ENCODE results near the gene GGCX.
"Not testable (repeated sequence)": the region's sequence is repeated elsewhere in the genome, so short reads cannot be mapped to it uniquely, and the experiment has no call there.

The GGCX gene

GRCh38 chr2:85594715-85595300 is 33.5 kb upstream of the GGCX start:
- H3K4me1 ChIP-seq (ENCODE audit: control insufficient read depth in 5 of 5, insufficient read depth in 5 of 5, low read length in 5 of 5), result peaks cover 7 to 61% (median 56%) of the 10 kb centered on the region in 5 donors
- H3K27ac ChIP-seq (ENCODE audit: low read depth, low read length), result peak overlapping the region; percentile 93
- H3K9me3 ChIP-seq (ENCODE audit: control insufficient read depth in 5 of 5, low read length in 5 of 5), result no peaks in the 10 kb centered on the region
- no peaks in the 10 kb centered on the region for H3K27me3 ChIP-seq (ENCODE audit: control insufficient read depth in 5 of 5, insufficient read depth in 4 of 5, low read length in 5 of 5)
- H3K36me3 ChIP-seq (ENCODE audit: control insufficient read depth in 5 of 5, insufficient read depth in 5 of 5, low read length in 5 of 5), result peaks cover 0 to 35% (median 28%) of the 10 kb centered on the region in 5 donors
- H3K9ac ChIP-seq (ENCODE audit: low read length in 5 of 5), result peak overlapping the region; percentile 64 to 88 (median 87)
- H3K4me3 ChIP-seq (ENCODE audit: low read depth in 1 of 5, low read length in 5 of 5), result peak overlapping the region; percentile 76 to 94 (median 86)

- H3K4me1 ChIP-seq (ENCODE audit: control insufficient read depth in 5 of 5, insufficient read depth in 5 of 5, low read length in 5 of 5), result peaks cover 13 to 77% (median 73%) of the 10 kb centered on the region in 5 donors
- H3K4me3 ChIP-seq (ENCODE audit: low read depth in 1 of 5, low read length in 5 of 5), result no peak overlapping the region
- H3K36me3 ChIP-seq (ENCODE audit: control insufficient read depth in 5 of 5, insufficient read depth in 5 of 5, low read length in 5 of 5), result peaks cover 0 to 18% (median 11%) of the 10 kb centered on the region in 5 donors
- no peak overlapping the region for H3K9ac ChIP-seq (ENCODE audit: low read length in 5 of 5)
- no peak overlapping the region for H3K27ac ChIP-seq (ENCODE audit: low read depth, low read length)
- H3K27me3 ChIP-seq (ENCODE audit: control insufficient read depth in 5 of 5, insufficient read depth in 4 of 5, low read length in 5 of 5), result no peaks in the 10 kb centered on the region
- H3K9me3 ChIP-seq (ENCODE audit: control insufficient read depth in 5 of 5, low read length in 5 of 5), result no peaks in the 10 kb centered on the region
Observed at GRCh38 chr2:85593023-85593422, 31.7 kb upstream of the GGCX start.

GRCh38 chr2:85592299-85592698 is 31.0 kb upstream of the GGCX start:
- not testable (repeated sequence) for H3K9me3 ChIP-seq (ENCODE audit: control insufficient read depth in 5 of 5, low read length in 5 of 5); H3K4me3 ChIP-seq (ENCODE audit: low read depth in 1 of 5, low read length in 5 of 5); H3K27me3 ChIP-seq (ENCODE audit: control insufficient read depth in 5 of 5, insufficient read depth in 4 of 5, low read length in 5 of 5); H3K9ac ChIP-seq (ENCODE audit: low read length in 5 of 5)
- peaks cover 15 to 84% (median 80%) of the 10 kb centered on the region in 5 donors for H3K4me1 ChIP-seq (ENCODE audit: control insufficient read depth in 5 of 5, insufficient read depth in 5 of 5, low read length in 5 of 5)
- peaks cover 0 to 13% (median 6%) of the 10 kb centered on the region in 5 donors for H3K36me3 ChIP-seq (ENCODE audit: control insufficient read depth in 5 of 5, insufficient read depth in 5 of 5, low read length in 5 of 5)
- H3K27ac ChIP-seq (ENCODE audit: low read depth, low read length), result peak overlapping the region; percentile 92

GRCh38 chr2:85591563-85591962 is 30.3 kb upstream of the GGCX start:
- Histone ChIP-seq H3K36me3 (ENCODE audit: control insufficient read depth in 5 of 5, insufficient read depth in 5 of 5, low read length in 5 of 5) (peaks cover 0 to 6% (median 0%) of the 10 kb centered on the region in 5 donors), H3K4me1 (ENCODE audit: control insufficient read depth in 5 of 5, insufficient read depth in 5 of 5, low read length in 5 of 5) (peaks cover 15 to 84% (median 73%) of the 10 kb centered on the region in 5 donors), H3K9me3 (ENCODE audit: control insufficient read depth in 5 of 5, low read length in 5 of 5) (no peaks in the 10 kb centered on the region), H3K27me3 (ENCODE audit: control insufficient read depth in 5 of 5, insufficient read depth in 4 of 5, low read length in 5 of 5) (no peaks in the 10 kb centered on the region), H3K9ac (ENCODE audit: low read length in 5 of 5) (peak overlapping the region in 1 of 5 donors; percentile 42), H3K27ac (ENCODE audit: low read depth, low read length) (peak overlapping the region; percentile 92), H3K4me3 (ENCODE audit: low read depth in 1 of 5, low read length in 5 of 5) (peak overlapping the region in 1 of 5 donors; percentile 22)

GRCh38 chr2:85590950-85591349 is 29.7 kb upstream of the GGCX start:
- Histone ChIP-seq H3K4me1 (ENCODE audit: control insufficient read depth in 5 of 5, insufficient read depth in 5 of 5, low read length in 5 of 5) (peaks cover 13 to 84% (median 68%) of the 10 kb centered on the region in 5 donors), H3K9ac (ENCODE audit: low read length in 5 of 5) (peak overlapping the region in 3 of 5 donors; percentile 14 to 63 (median 42)), H3K9me3 (ENCODE audit: control insufficient read depth in 5 of 5, low read length in 5 of 5) (no peaks in the 10 kb centered on the region), H3K27ac (ENCODE audit: low read depth, low read length) (peak overlapping the region; percentile 92), H3K36me3 (ENCODE audit: control insufficient read depth in 5 of 5, insufficient read depth in 5 of 5, low read length in 5 of 5) (peaks cover 0 to 6% (median 0%) of the 10 kb centered on the region in 5 donors), H3K27me3 (ENCODE audit: control insufficient read depth in 5 of 5, insufficient read depth in 4 of 5, low read length in 5 of 5) (no peaks in the 10 kb centered on the region), H3K4me3 (ENCODE audit: low read depth in 1 of 5, low read length in 5 of 5) (peak overlapping the region in 2 of 5 donors; percentile 7 to 22)

- Histone ChIP-seq H3K9ac (ENCODE audit: low read length in 5 of 5) (peak overlapping the region in 1 of 5 donors; percentile 63), H3K4me3 (ENCODE audit: low read depth in 1 of 5, low read length in 5 of 5) (peak overlapping the region in 2 of 5 donors; percentile 7 to 24), H3K4me1 (ENCODE audit: control insufficient read depth in 5 of 5, insufficient read depth in 5 of 5, low read length in 5 of 5) (peaks cover 16 to 88% (median 72%) of the 10 kb centered on the region in 5 donors), H3K36me3 (ENCODE audit: control insufficient read depth in 5 of 5, insufficient read depth in 5 of 5, low read length in 5 of 5) (peaks cover 0 to 6% (median 0%) of the 10 kb centered on the region in 5 donors), H3K9me3 (ENCODE audit: control insufficient read depth in 5 of 5, low read length in 5 of 5) (no peaks in the 10 kb centered on the region), H3K27me3 (ENCODE audit: control insufficient read depth in 5 of 5, insufficient read depth in 4 of 5, low read length in 5 of 5) (no peaks in the 10 kb centered on the region), H3K27ac (ENCODE audit: low read depth, low read length) (peak overlapping the region; percentile 92)
Observed at GRCh38 chr2:85589982-85590791, 28.9 kb upstream of the GGCX start.

GRCh38 chr2:85589181-85589580 is 27.9 kb upstream of the GGCX start:
- H3K27me3 ChIP-seq (ENCODE audit: control insufficient read depth in 5 of 5, insufficient read depth in 4 of 5, low read length in 5 of 5), result no peaks in the 10 kb centered on the region
- peak overlapping the region; percentile 92 for H3K27ac ChIP-seq (ENCODE audit: low read depth, low read length)
- H3K36me3 ChIP-seq (ENCODE audit: control insufficient read depth in 5 of 5, insufficient read depth in 5 of 5, low read length in 5 of 5), result peaks cover 0 to 6% (median 0%) of the 10 kb centered on the region in 5 donors
- peaks cover 17 to 87% (median 71%) of the 10 kb centered on the region in 5 donors for H3K4me1 ChIP-seq (ENCODE audit: control insufficient read depth in 5 of 5, insufficient read depth in 5 of 5, low read length in 5 of 5)
- peak overlapping the region in 2 of 5 donors; percentile 18 to 49 for H3K9ac ChIP-seq (ENCODE audit: low read length in 5 of 5)
- no peak overlapping the region for H3K4me3 ChIP-seq (ENCODE audit: low read depth in 1 of 5, low read length in 5 of 5)
- H3K9me3 ChIP-seq (ENCODE audit: control insufficient read depth in 5 of 5, low read length in 5 of 5), result no peaks in the 10 kb centered on the region

GRCh38 chr2:85588645-85589044 is 27.4 kb upstream of the GGCX start:
- Histone ChIP-seq H3K9ac (ENCODE audit: low read length in 5 of 5) (peak overlapping the region in 2 of 5 donors; percentile 18 to 39), H3K27ac (ENCODE audit: low read depth, low read length) (peak overlapping the region; percentile 92), H3K4me1 (ENCODE audit: control insufficient read depth in 5 of 5, insufficient read depth in 5 of 5, low read length in 5 of 5) (peaks cover 17 to 90% (median 74%) of the 10 kb centered on the region in 5 donors), H3K27me3 (ENCODE audit: control insufficient read depth in 5 of 5, insufficient read depth in 4 of 5, low read length in 5 of 5) (no peaks in the 10 kb centered on the region), H3K36me3 (ENCODE audit: control insufficient read depth in 5 of 5, insufficient read depth in 5 of 5, low read length in 5 of 5) (peaks cover 0 to 6% (median 0%) of the 10 kb centered on the region in 5 donors), H3K4me3 (ENCODE audit: low read depth in 1 of 5, low read length in 5 of 5) (no peak overlapping the region), H3K9me3 (ENCODE audit: control insufficient read depth in 5 of 5, low read length in 5 of 5) (no peaks in the 10 kb centered on the region)

- Histone ChIP-seq H3K4me3 (ENCODE audit: low read depth in 1 of 5, low read length in 5 of 5) (no peak overlapping the region), H3K4me1 (ENCODE audit: control insufficient read depth in 5 of 5, insufficient read depth in 5 of 5, low read length in 5 of 5) (peaks cover 17 to 92% (median 76%) of the 10 kb centered on the region in 5 donors), H3K9ac (ENCODE audit: low read length in 5 of 5) (peak overlapping the region in 1 of 5 donors; percentile 39), H3K27ac (ENCODE audit: low read depth, low read length) (peak overlapping the region; percentile 92), H3K27me3 (ENCODE audit: control insufficient read depth in 5 of 5, insufficient read depth in 4 of 5, low read length in 5 of 5) (no peaks in the 10 kb centered on the region), H3K9me3 (ENCODE audit: control insufficient read depth in 5 of 5, low read length in 5 of 5) (no peaks in the 10 kb centered on the region), H3K36me3 (ENCODE audit: control insufficient read depth in 5 of 5, insufficient read depth in 5 of 5, low read length in 5 of 5) (peaks cover 0 to 5% (median 0%) of the 10 kb centered on the region in 5 donors)
Observed at GRCh38 chr2:85588236-85588635, 26.9 kb upstream of the GGCX start.

- peaks cover 0 to 4% (median 0%) of the 10 kb centered on the region in 5 donors for H3K36me3 ChIP-seq (ENCODE audit: control insufficient read depth in 5 of 5, insufficient read depth in 5 of 5, low read length in 5 of 5)
- peaks cover 14 to 80% (median 59%) of the 10 kb centered on the region in 5 donors for H3K4me1 ChIP-seq (ENCODE audit: control insufficient read depth in 5 of 5, insufficient read depth in 5 of 5, low read length in 5 of 5)
- peak overlapping the region; percentile 17 to 82 (median 79) for H3K4me3 ChIP-seq (ENCODE audit: low read depth in 1 of 5, low read length in 5 of 5)
- peak overlapping the region in 4 of 5 donors; percentile 0 to 39 (median 31) for H3K9ac ChIP-seq (ENCODE audit: low read length in 5 of 5)
- no peaks in the 10 kb centered on the region for H3K9me3 ChIP-seq (ENCODE audit: control insufficient read depth in 5 of 5, low read length in 5 of 5)
- peak overlapping the region; percentile 92 for H3K27ac ChIP-seq (ENCODE audit: low read depth, low read length)
- no peaks in the 10 kb centered on the region for H3K27me3 ChIP-seq (ENCODE audit: control insufficient read depth in 5 of 5, insufficient read depth in 4 of 5, low read length in 5 of 5)
Observed at GRCh38 chr2:85585781-85586105, 24.4 kb upstream of the GGCX start.
